HepG2 (cell line): ENCODE data around the gene EEF1A1. TPM values are rescaled to one million over a fixed set of nuclear protein-coding genes. Genes with fewer than 3 reads are reported as not detected.

Experiments
- CC2D1A ChIP-seq: sonication (generic); formaldehyde crosslinking; IDR thresholded peaks from 2 replicates; pipeline ENCODE4 v1.8.1; 2023; ENCODE audit warnings: mild to moderate bottlenecking, missing genetic modification reagents
- CENPT ChIP-seq: sonication (generic); formaldehyde crosslinking; IDR thresholded peaks from 2 replicates; pipeline ENCODE4 v1.8.0; 2022; ENCODE audit warnings: low read depth, mild to moderate bottlenecking, moderate library complexity, missing genetic modification reagents
- FIP1L1 ChIP-seq: fragments of 200-400 bp; formaldehyde crosslinking; IDR thresholded peaks from 2 replicates; pipeline ENCODE4 v1.6.1; 2018; ENCODE audit warnings: low read depth, mild to moderate bottlenecking, low read length, moderate library complexity, borderline replicate concordance; ENCODE audit not compliant: insufficient read depth
- FOSL2 ChIP-seq: sonication (generic); formaldehyde crosslinking; IDR thresholded peaks from 2 replicates; pipeline ENCODE4 v1.4.0; 2020; ENCODE audit warnings: missing genetic modification reagents
- GRHL1 ChIP-seq: sonication (generic); formaldehyde crosslinking; conservative IDR thresholded peaks from 2 replicates; pipeline ENCODE4 v1.8.0; 2022; ENCODE audit warnings: missing genetic modification reagents
- HDAC1 ChIP-seq: sonication (generic); formaldehyde crosslinking; IDR thresholded peaks from 2 replicates; pipeline ENCODE4 v1.5.1; 2020; ENCODE audit warnings: mild to moderate bottlenecking, missing genetic modification reagents
- KLF15 ChIP-seq: sonication (generic); formaldehyde crosslinking; IDR thresholded peaks from 2 replicates; pipeline ENCODE4 v1.8.1; 2023; ENCODE audit warnings: borderline replicate concordance, mild to moderate bottlenecking, inconsistent platforms, missing genetic modification reagents, mixed read lengths
- KMT2A ChIP-seq: sonication (generic); formaldehyde crosslinking; IDR thresholded peaks from 2 replicates; pipeline ENCODE4 v1.4.0; 2020; ENCODE audit warnings: missing genetic modification reagents
- MED1 ChIP-seq: sonication (generic); formaldehyde crosslinking; IDR thresholded peaks from 2 replicates; pipeline ENCODE4 v1.4.0; 2020; ENCODE audit warnings: missing genetic modification reagents
- MTA1 ChIP-seq: sonication (generic); formaldehyde crosslinking; IDR thresholded peaks from 2 replicates; pipeline ENCODE4 v1.4.0; 2020; ENCODE audit warnings: missing genetic modification reagents, mild to moderate bottlenecking, borderline replicate concordance
- PLRG1 ChIP-seq: fragments of 450-650 bp; conservative IDR thresholded peaks from 2 replicates; pipeline ENCODE4 v1.6.1; 2016
- POLR2AphosphoS2 ChIP-seq: IDR thresholded peaks from 2 replicates; pipeline ENCODE4 v1.6.1; 2011; ENCODE audit warnings: low read depth, low read length, improper control_type of control experiment
- SNAPC2 ChIP-seq: sonication (generic); formaldehyde crosslinking; IDR thresholded peaks from 2 replicates; pipeline ENCODE4 v1.8.1; 2022; ENCODE audit warnings: mild to moderate bottlenecking, missing genetic modification reagents
- SNRNP70 ChIP-seq: fragments of 200-400 bp; formaldehyde crosslinking; IDR thresholded peaks from 2 replicates; pipeline ENCODE4 v1.6.1; 2017; ENCODE audit warnings: mild to moderate bottlenecking, low read depth, low read length, moderate library complexity
- SOX5 ChIP-seq: IDR thresholded peaks from 2 replicates; pipeline ENCODE4 v1.6.1; 2016; ENCODE audit warnings: borderline replicate concordance
- TOPORS ChIP-seq: sonication (generic); formaldehyde crosslinking; IDR thresholded peaks from 2 replicates; pipeline ENCODE4 v1.8.0; 2023; ENCODE audit warnings: mild to moderate bottlenecking, missing genetic modification reagents
- ZBTB7B ChIP-seq: sonication (generic); formaldehyde crosslinking; IDR thresholded peaks from 2 replicates; pipeline ENCODE4 v1.4.0; 2020; ENCODE audit warnings: missing genetic modification reagents
- ZHX1 ChIP-seq: sonication (generic); formaldehyde crosslinking; IDR thresholded peaks from 2 replicates; pipeline ENCODE4 v1.8.1; 2022; ENCODE audit warnings: low read depth, mild to moderate bottlenecking, missing genetic modification reagents
- ZNF562 ChIP-seq: sonication (generic); formaldehyde crosslinking; IDR thresholded peaks from 2 replicates; pipeline ENCODE4 v1.8.0; 2022; ENCODE audit warnings: missing genetic modification reagents, borderline replicate concordance
- ZNF574 ChIP-seq: sonication (generic); formaldehyde crosslinking; IDR thresholded peaks from 2 replicates; pipeline ENCODE4 v1.4.0; 2020; ENCODE audit warnings: missing genetic modification reagents
- ZNF839 ChIP-seq: sonication (generic); formaldehyde crosslinking; IDR thresholded peaks from 2 replicates; pipeline ENCODE4 v1.4.0; 2020; ENCODE audit warnings: missing genetic modification reagents, mild to moderate bottlenecking, borderline replicate concordance
- polyA plus RNA-seq, 8 experiments: library from polyadenylated mRNA; depleted of rRNA in 3 of 8; stranded (reverse) in 7 of 8; unstranded in 1 of 8; fragments of >200 nt; fragmentation: Illumina TruSeq in 4 of 8; extraction: Trizol in 4 of 8; gene quantifications; 2 replicates each; pipeline versions ENCODE4 v1.2.1 to v1.2.3, GENCODE V29; 2011 to 2016; ENCODE audit warnings: low read depth in 4 of 8, missing spikeins in 1 of 8, mixed read lengths in 1 of 8; ENCODE audit not compliant: insufficient read depth in 1 of 8
- total RNA-seq, 5 experiments: library from RNA; depleted of rRNA; stranded (reverse); fragments of >200 nt; fragmentation: Illumina TruSeq; extraction: Trizol; gene quantifications; 2 replicates each; pipeline ENCODE4 v1.2.3, GENCODE V29; 2016; ENCODE audit warnings: low read depth in 1 of 5

EEF1A1 gene
- total and polyA plus RNA-seq, 2 of the 13 experiments (the other 11 are each of a cell fraction or from before 2014, with no cell fraction given): 13,726 to 17,172 TPM

- TF ChIP-seq KMT2A (CRISPR knock-in tag): peak; percentile 61; the same call in 1 of the 2 replicates
- peak; percentile 85; the same call in 1 of the 2 replicates for TF ChIP-seq ZBTB7B
- TF ChIP-seq MED1: peak; percentile 81
- TF ChIP-seq SOX5 (CRISPR knock-in tag): peak; percentile 43; the same call in 1 of the 2 replicates
- TF ChIP-seq POLR2AphosphoS2: no peak
- no peak; the same call in 1 of the 2 replicates for TF ChIP-seq ZHX1 (CRISPR knock-in tag)
- TF ChIP-seq CC2D1A (CRISPR knock-in tag): no peak
- 0 out of 2 replicates have a peak, but pooled peaks have one; percentile 43 for TF ChIP-seq TOPORS (CRISPR knock-in tag)
- no peak for TF ChIP-seq ZNF562 (CRISPR knock-in tag)
- TF ChIP-seq ZNF839 (CRISPR knock-in tag): 0 out of 2 replicates have a peak, but pooled peaks have one; percentile 11
- TF ChIP-seq SNRNP70: no peak
- TF ChIP-seq ZNF574 (CRISPR knock-in tag): peak; percentile 84
- TF ChIP-seq KLF15 (CRISPR knock-in tag): no peak; the same call in 1 of the 2 replicates
- no peak for TF ChIP-seq CENPT (CRISPR knock-in tag)
- TF ChIP-seq FOSL2 (CRISPR knock-in tag): peak; percentile 15; the same call in 1 of the 2 replicates
- no peak for TF ChIP-seq GRHL1 (CRISPR knock-in tag)
- TF ChIP-seq MTA1 (CRISPR knock-in tag): no peak
- no peak for TF ChIP-seq SNAPC2 (CRISPR knock-in tag)
- no peak for TF ChIP-seq PLRG1
- peak; percentile 82; the same call in 1 of the 2 replicates for TF ChIP-seq HDAC1 (CRISPR knock-in tag)
- TF ChIP-seq FIP1L1: no peak
These were observed 2.7 kb upstream of the EEF1A1 start (continued) for GRCh38 chr6:73523434-73524123.
